ENCODE data around the gene RASSF3. TPM values are rescaled to one million over a fixed set of nuclear protein-coding genes. Genes with fewer than 3 reads are reported as not detected.

RASSF3 gene
- polyA plus RNA-seq, 1 donor (not counting 4 experiments of a cell fraction or from before 2014, with no cell fraction given) = 9.6 TPM

- DNase-seq (ENCODE audit: low read depth, low spot score) = no peak
- Histone ChIP-seq H3K9ac (ENCODE audit: control insufficient read depth, extremely low read depth, insufficient read depth, low read length) (no peak overlapping the region), H3K27ac (ENCODE audit: control insufficient read depth, insufficient read depth, low read length) (no peak overlapping the region), H3K9me1 (ENCODE audit: control insufficient read depth, extremely low read depth, insufficient read depth, low read length) (no peaks in the 10 kb centered on the region), H3K79me2 (ENCODE audit: control insufficient read depth, insufficient read depth, low read length) (no peaks in the 10 kb centered on the region), H3K4me1 (ENCODE audit: control insufficient read depth, extremely low read depth, insufficient read depth, low read length) (no peaks in the 10 kb centered on the region), H3K4me2 (ENCODE audit: control insufficient read depth, extremely low read depth, insufficient read depth, low read depth, low read length) (no peak overlapping the region), H3K4me3 (ENCODE audit: control insufficient read depth in 2 of 3, extremely low read depth in 1 of 3, insufficient read depth in 2 of 3, low read depth in 1 of 3, low read length in 3 of 3) (no peak overlapping the region), H3K9me3 (ENCODE audit: control insufficient read depth, low read depth, low read length) (no peaks in the 10 kb centered on the region), H2AFZ (ENCODE audit: control insufficient read depth, low read length) (no peak overlapping the region), H4K20me1 (ENCODE audit: control insufficient read depth, extremely low read depth, insufficient read depth, low read length) (no peaks in the 10 kb centered on the region), H3K27me3 (ENCODE audit: control insufficient read depth, extremely low read depth, insufficient read depth, low read length) (no peaks in the 10 kb centered on the region), H3K36me3 (ENCODE audit: control insufficient read depth in 2 of 2, extremely low read depth in 1 of 2, insufficient read depth in 2 of 2, low read length in 2 of 2) (peaks cover 7 to 12% of the 10 kb centered on the region in 2 experiments)
- FAIRE-seq = no peak
- dilution Hi-C loops (cut with MboI; ENCODE audit: extremely low pct_ligation_motif_present, low sequenced_read_pairs) = no loop called here
- TF ChIP-seq EZH2 (IDR thresholded peaks at IDR 0.05; ENCODE audit: low read length) (no peak), CTCF (optimal IDR thresholded peaks at IDR 0.05 in 1 of 3, IDR thresholded peaks at IDR 0.05 in 1 of 3, conservative IDR thresholded peaks at IDR 0.05 in 1 of 3; ENCODE audit: extremely low read depth in 1 of 3, insufficient read depth in 2 of 3, low read length in 3 of 3) (no peak)
Observed at GRCh38 chr12:64722835-64723234, 112.5 kb downstream of the RASSF3 start.

- Histone ChIP-seq H3K4me3 (ENCODE audit: control insufficient read depth in 2 of 3, extremely low read depth in 1 of 3, insufficient read depth in 2 of 3, low read depth in 1 of 3, low read length in 3 of 3) (no peak overlapping the region), H3K4me1 (ENCODE audit: control insufficient read depth, extremely low read depth, insufficient read depth, low read length) (no peaks in the 10 kb centered on the region), H3K36me3 (ENCODE audit: control insufficient read depth in 2 of 2, extremely low read depth in 1 of 2, insufficient read depth in 2 of 2, low read length in 2 of 2) (peaks cover 7 to 10% of the 10 kb centered on the region in 2 experiments), H3K4me2 (ENCODE audit: control insufficient read depth, extremely low read depth, insufficient read depth, low read depth, low read length) (no peak overlapping the region), H3K27ac (ENCODE audit: control insufficient read depth, insufficient read depth, low read length) (no peak overlapping the region), H3K79me2 (ENCODE audit: control insufficient read depth, insufficient read depth, low read length) (no peaks in the 10 kb centered on the region), H3K9ac (ENCODE audit: control insufficient read depth, extremely low read depth, insufficient read depth, low read length) (no peak overlapping the region), H3K27me3 (ENCODE audit: control insufficient read depth, extremely low read depth, insufficient read depth, low read length) (no peaks in the 10 kb centered on the region), H2AFZ (ENCODE audit: control insufficient read depth, low read length) (no peak overlapping the region), H3K9me1 (ENCODE audit: control insufficient read depth, extremely low read depth, insufficient read depth, low read length) (no peaks in the 10 kb centered on the region), H3K9me3 (ENCODE audit: control insufficient read depth, low read depth, low read length) (no peaks in the 10 kb centered on the region), H4K20me1 (ENCODE audit: control insufficient read depth, extremely low read depth, insufficient read depth, low read length) (no peaks in the 10 kb centered on the region)
- TF ChIP-seq CTCF (optimal IDR thresholded peaks at IDR 0.05 in 1 of 3, IDR thresholded peaks at IDR 0.05 in 1 of 3, conservative IDR thresholded peaks at IDR 0.05 in 1 of 3; ENCODE audit: extremely low read depth in 1 of 3, insufficient read depth in 2 of 3, low read length in 3 of 3) (no peak), EZH2 (IDR thresholded peaks at IDR 0.05; ENCODE audit: low read length) (no peak)
- DNase-seq (ENCODE audit: low read depth, low spot score) (no peak), FAIRE-seq (peak; percentile 49)
- dilution Hi-C loops (cut with MboI; ENCODE audit: extremely low pct_ligation_motif_present, low sequenced_read_pairs) = no loop called here
Observed at GRCh38 chr12:64723630-64724029, 113.3 kb downstream of the RASSF3 start.

All from keratinocyte (primary cell).